PC-9 (cell line): ENCODE data around the gene APOM. TPM values are rescaled to one million over a fixed set of nuclear protein-coding genes. Genes with fewer than 3 reads are reported as not detected.

Experiments used
- BruUV-seq: library from RNA; stranded (reverse); fragments of 400-500 nt; replicated peaks from 2 replicates; lab custom pipeline; 2021; lab: Mats Ljungman, UMichigan
- CTCF ChIA-PET: fragments of 300-600 bp; sonication (Branson Sonifier 250); formaldehyde crosslinking; loops from one replicate; lab custom pipeline; 2022; ENCODE audit warnings: antibody characterized with exemption; lab: Charles Lee
- POLR2A ChIA-PET: fragments of 300-600 bp; sonication (Branson Sonifier 250); formaldehyde crosslinking; loops from one replicate; lab custom pipeline; 2022; ENCODE audit warnings: antibody characterized with exemption; ENCODE audit not compliant: unreplicated experiment; lab: Charles Lee
- DNase-seq, 2 experiments: peaks; one replicate each; pipeline versions ENCODE4 v3.0.0 to v3.0.0-alpha.2; 2015 to 2022; ENCODE audit warnings: mixed read lengths in 1 of 2
- H2AFZ ChIP-seq: fragments of 200-600 bp; sonication (generic); 2 replicates; pipeline ENCODE4 v1.8.1; 2017; ENCODE audit warnings: antibody characterized with exemption
- H3F3A ChIP-seq: fragments of 200-600 bp; sonication (generic); 2 replicates; pipeline ENCODE4 v1.8.1; 2017; ENCODE audit warnings: antibody characterized with exemption, mild to moderate bottlenecking, low read depth; ENCODE audit not compliant: insufficient read depth
- H3K27ac ChIP-seq: fragments of 200-600 bp; sonication (generic); 2 replicates; pipeline ENCODE4 v1.6.1; 2016; ENCODE audit warnings: mixed run types
- H3K27me3 ChIP-seq: fragments of 200-600 bp; sonication (generic); 2 replicates; pipeline ENCODE4 v1.6.1; 2016; ENCODE audit warnings: low read depth, mixed run types; ENCODE audit not compliant: insufficient read depth
- H3K36me3 ChIP-seq: fragments of 200-600 bp; sonication (generic); 2 replicates; pipeline ENCODE4 v1.6.1; 2016; ENCODE audit warnings: low read depth, mixed run types
- H3K4me1 ChIP-seq: fragments of 200-600 bp; sonication (generic); replicated peaks from 2 replicates; pipeline ENCODE4 v1.6.1; 2016; ENCODE audit warnings: mixed run types; ENCODE audit not compliant: insufficient read depth
- H3K4me2 ChIP-seq: fragments of 200-600 bp; sonication (generic); 2 replicates; pipeline ENCODE4 v1.6.1; 2017; ENCODE audit warnings: mixed run types
- H3K4me3 ChIP-seq: fragments of 200-600 bp; sonication (generic); 2 replicates; pipeline ENCODE4 v1.6.1; 2016; ENCODE audit warnings: mixed run types
- H3K79me2 ChIP-seq: fragments of 200-600 bp; sonication (generic); 2 replicates; pipeline ENCODE4 v1.6.1; 2017; ENCODE audit warnings: low read depth, mixed run types
- H3K9me2 ChIP-seq: fragments of 200-600 bp; sonication (generic); 2 replicates; pipeline ENCODE4 v1.8.1; 2017; ENCODE audit warnings: mild to moderate bottlenecking; ENCODE audit not compliant: insufficient read depth
- H3K9me3 ChIP-seq: fragments of 200-600 bp; sonication (generic); 2 replicates; pipeline ENCODE4 v1.8.1; 2016; ENCODE audit warnings: low read depth; ENCODE audit not compliant: insufficient read depth
- H4K20me1 ChIP-seq: fragments of 200-600 bp; sonication (generic); 2 replicates; pipeline ENCODE4 v1.8.1; 2017; ENCODE audit not compliant: insufficient read depth
- EZH2 ChIP-seq: fragments of 200-600 bp; sonication (generic); IDR thresholded peaks from 2 replicates; pipeline ENCODE4 v1.8.0; 2017; ENCODE audit warnings: antibody characterized with exemption, low read depth
- intact Hi-C: fragments of 100-400 bp; cut with micrococcal nuclease; formaldehyde crosslinking; loops from one replicate; pipeline ENCODE4 v1.10.0; 2022; ENCODE audit not compliant: unreplicated experiment
- total RNA-seq: library from RNA; stranded (reverse); gene quantifications from 2 replicates; pipeline ENCODE4 v1.2.3, GENCODE V29; 2021
- TF ChIP-seq, protein P1 (sequence below): fragments of 200-600 bp; sonication (generic); conservative IDR thresholded peaks from 2 replicates; pipeline ENCODE4 v1.6.1; 2017; ENCODE audit warnings: mixed run types, antibody characterized with exemption, mild to moderate bottlenecking, moderate library complexity

Gene APOM
- total RNA-seq, 1 experiment from 2014 or later, result 2.9 TPM

DNA sequence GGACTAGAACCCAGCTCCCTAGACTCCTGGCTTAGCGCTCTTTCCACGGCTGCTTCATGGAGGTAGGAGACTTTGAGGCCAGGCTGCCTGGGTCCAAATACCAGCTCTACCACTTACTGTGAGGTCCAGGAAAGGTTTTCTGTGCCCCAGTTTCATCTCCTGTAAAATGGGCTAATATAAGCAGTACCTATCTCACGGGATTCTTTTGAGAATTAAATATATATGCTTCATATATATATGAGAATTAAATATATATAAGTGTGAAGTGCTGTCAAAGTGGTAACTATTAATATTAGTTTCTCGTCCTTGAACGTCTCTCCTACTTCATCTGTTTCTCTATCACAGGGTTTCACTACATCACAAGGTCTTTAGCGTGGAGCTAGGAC, 35.4 kb downstream of the APOM start:
- BruUV-seq, result no TSS peak
- no peak overlapping the region for H3K4me2 ChIP-seq
- no peaks in the 10 kb centered on the region for H3K9me2 ChIP-seq
- no peaks in the 10 kb centered on the region for H4K20me1 ChIP-seq
- ChIA-PET POLR2A (interaction anchor here (0.6 to 0.7 kb wide), 2 partner anchors 10 to 18 kb away, joined by 3 to 6 read pairs; no protein-coding TSS in a partner anchor), CTCF (no interaction called here)
- no peaks in the 10 kb centered on the region; the same call in 1 of the 2 replicates for H3K4me1 ChIP-seq
- H3K36me3 ChIP-seq, result no peaks in the 10 kb centered on the region
- H3K27ac ChIP-seq, result no peak overlapping the region
- no peak overlapping the region for H3K4me3 ChIP-seq
- no peaks in the 10 kb centered on the region for H3K27me3 ChIP-seq
- no peak for DNase-seq
- no peaks in the 10 kb centered on the region; the same call in 1 of the 2 replicates for H3F3A ChIP-seq
- H3K79me2 ChIP-seq, result no peaks in the 10 kb centered on the region
- intact Hi-C loops, result no loop called here
- TF ChIP-seq EZH2, result no peak
- TF ChIP-seq, protein P1, sequence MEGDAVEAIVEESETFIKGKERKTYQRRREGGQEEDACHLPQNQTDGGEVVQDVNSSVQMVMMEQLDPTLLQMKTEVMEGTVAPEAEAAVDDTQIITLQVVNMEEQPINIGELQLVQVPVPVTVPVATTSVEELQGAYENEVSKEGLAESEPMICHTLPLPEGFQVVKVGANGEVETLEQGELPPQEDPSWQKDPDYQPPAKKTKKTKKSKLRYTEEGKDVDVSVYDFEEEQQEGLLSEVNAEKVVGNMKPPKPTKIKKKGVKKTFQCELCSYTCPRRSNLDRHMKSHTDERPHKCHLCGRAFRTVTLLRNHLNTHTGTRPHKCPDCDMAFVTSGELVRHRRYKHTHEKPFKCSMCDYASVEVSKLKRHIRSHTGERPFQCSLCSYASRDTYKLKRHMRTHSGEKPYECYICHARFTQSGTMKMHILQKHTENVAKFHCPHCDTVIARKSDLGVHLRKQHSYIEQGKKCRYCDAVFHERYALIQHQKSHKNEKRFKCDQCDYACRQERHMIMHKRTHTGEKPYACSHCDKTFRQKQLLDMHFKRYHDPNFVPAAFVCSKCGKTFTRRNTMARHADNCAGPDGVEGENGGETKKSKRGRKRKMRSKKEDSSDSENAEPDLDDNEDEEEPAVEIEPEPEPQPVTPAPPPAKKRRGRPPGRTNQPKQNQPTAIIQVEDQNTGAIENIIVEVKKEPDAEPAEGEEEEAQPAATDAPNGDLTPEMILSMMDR, result no peak
- H2AFZ ChIP-seq, result no peak overlapping the region
- H3K9me3 ChIP-seq, result no peaks in the 10 kb centered on the region

DNA sequence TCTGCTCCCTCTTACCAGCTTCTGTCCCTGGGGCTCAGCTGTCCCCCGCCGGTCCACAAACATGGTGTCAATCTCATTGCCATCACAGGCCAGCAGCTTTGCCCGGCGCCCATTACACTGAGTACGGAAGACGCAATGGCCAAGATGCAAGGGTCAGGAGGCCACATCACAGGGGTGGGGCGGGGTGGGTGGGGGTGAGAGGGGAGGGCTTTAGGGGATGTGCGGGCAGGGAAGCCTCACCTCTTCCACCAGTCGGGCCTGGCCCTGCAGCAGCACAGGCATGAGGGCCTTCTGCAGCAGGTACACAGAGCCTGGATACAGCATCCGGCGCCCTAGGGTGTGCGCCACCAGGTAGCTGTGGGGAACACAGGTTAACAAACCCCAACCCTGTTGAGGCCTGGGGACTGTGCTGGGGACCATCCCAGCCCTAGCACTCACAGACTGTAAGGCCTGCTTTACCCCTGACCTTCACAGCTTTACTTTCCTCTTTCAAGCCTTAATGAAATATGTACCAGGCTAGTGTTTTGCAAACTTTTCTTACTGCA, 35.9 kb downstream of the APOM start:
- H3K9me3 ChIP-seq, result no peaks in the 10 kb centered on the region
- H3K27me3 ChIP-seq, result no peaks in the 10 kb centered on the region
- peaks cover under 1% of the 10 kb centered on the region; the same call in 1 of the 2 replicates for H3K36me3 ChIP-seq
- no TSS peak for BruUV-seq
- CTCF ChIA-PET, result no interaction called here
- DNase-seq, result no peak
- no peaks in the 10 kb centered on the region; the same call in 1 of the 2 replicates for H3K4me1 ChIP-seq
- no peak for TF ChIP-seq EZH2
- TF ChIP-seq, protein P1, result no peak
- H3F3A ChIP-seq, result no peaks in the 10 kb centered on the region; the same call in 1 of the 2 replicates
- intact Hi-C loops, result no loop called here
- no peaks in the 10 kb centered on the region for H3K9me2 ChIP-seq
- no peak overlapping the region for H3K27ac ChIP-seq
- H4K20me1 ChIP-seq, result no peaks in the 10 kb centered on the region
- POLR2A ChIA-PET, result interaction anchor here (0.6 kb wide), 1 partner anchor 18 kb away, joined by 6 read pairs; no protein-coding TSS in a partner anchor
- H3K4me2 ChIP-seq, result no peak overlapping the region
- no peak overlapping the region for H2AFZ ChIP-seq
- H3K79me2 ChIP-seq, result no peaks in the 10 kb centered on the region
- H3K4me3 ChIP-seq, result no peak overlapping the region

- no peaks in the 10 kb centered on the region; the same call in 1 of the 2 replicates for H3F3A ChIP-seq
- no peak overlapping the region for H2AFZ ChIP-seq
- H3K4me1 ChIP-seq, result no peaks in the 10 kb centered on the region; the same call in 1 of the 2 replicates
- no peaks in the 10 kb centered on the region for H3K27me3 ChIP-seq
- no peaks in the 10 kb centered on the region for H3K79me2 ChIP-seq
- H3K4me2 ChIP-seq, result no peak overlapping the region
- H4K20me1 ChIP-seq, result no peaks in the 10 kb centered on the region
- no peak for DNase-seq
- TF ChIP-seq, protein P1, result no peak
- no peak for TF ChIP-seq EZH2
- no peak overlapping the region for H3K4me3 ChIP-seq
- H3K9me3 ChIP-seq, result no peaks in the 10 kb centered on the region
- intact Hi-C loops, result no loop called here
- POLR2A ChIA-PET, result no interaction called here
- no TSS peak for BruUV-seq
- CTCF ChIA-PET, result no interaction called here
- H3K9me2 ChIP-seq, result no peaks in the 10 kb centered on the region
- H3K36me3 ChIP-seq, result peaks cover 3% of the 10 kb centered on the region; the same call in 1 of the 2 replicates
- no peak overlapping the region for H3K27ac ChIP-seq
Observed at GRCh38 chr6:31692353-31692752, 36.7 kb downstream of the APOM start.
